ENCODE data around the gene USP49.

USP49 gene

DNA sequence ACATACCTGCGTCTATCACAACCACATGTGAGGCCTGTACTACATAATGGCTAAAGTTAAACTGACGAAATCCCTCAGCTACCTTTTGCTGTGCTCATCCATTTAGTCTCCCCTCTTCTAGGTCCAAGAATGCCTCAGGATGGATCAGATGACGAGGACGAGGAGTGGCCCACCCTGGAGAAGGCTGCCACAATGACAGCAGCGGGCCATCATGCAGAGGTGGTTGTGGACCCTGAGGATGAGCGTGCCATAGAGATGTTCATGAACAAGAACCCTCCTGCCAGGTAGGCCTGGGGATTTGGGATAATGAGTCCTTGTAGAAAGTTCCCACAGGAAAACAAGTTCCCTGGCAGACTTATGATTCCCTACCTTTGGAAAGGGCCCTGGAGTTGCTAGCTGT lies 32.1 kb upstream of the USP49 start:
- DNase-seq: no peak

GRCh38 chr6:41922154-41922553 lies 27.0 kb upstream of the USP49 start:
- DNase-seq: no peak

- DNase-seq: no peak
Observed at GRCh38 chr6:41921712-41921998, 26.5 kb upstream of the USP49 start.

DNA sequence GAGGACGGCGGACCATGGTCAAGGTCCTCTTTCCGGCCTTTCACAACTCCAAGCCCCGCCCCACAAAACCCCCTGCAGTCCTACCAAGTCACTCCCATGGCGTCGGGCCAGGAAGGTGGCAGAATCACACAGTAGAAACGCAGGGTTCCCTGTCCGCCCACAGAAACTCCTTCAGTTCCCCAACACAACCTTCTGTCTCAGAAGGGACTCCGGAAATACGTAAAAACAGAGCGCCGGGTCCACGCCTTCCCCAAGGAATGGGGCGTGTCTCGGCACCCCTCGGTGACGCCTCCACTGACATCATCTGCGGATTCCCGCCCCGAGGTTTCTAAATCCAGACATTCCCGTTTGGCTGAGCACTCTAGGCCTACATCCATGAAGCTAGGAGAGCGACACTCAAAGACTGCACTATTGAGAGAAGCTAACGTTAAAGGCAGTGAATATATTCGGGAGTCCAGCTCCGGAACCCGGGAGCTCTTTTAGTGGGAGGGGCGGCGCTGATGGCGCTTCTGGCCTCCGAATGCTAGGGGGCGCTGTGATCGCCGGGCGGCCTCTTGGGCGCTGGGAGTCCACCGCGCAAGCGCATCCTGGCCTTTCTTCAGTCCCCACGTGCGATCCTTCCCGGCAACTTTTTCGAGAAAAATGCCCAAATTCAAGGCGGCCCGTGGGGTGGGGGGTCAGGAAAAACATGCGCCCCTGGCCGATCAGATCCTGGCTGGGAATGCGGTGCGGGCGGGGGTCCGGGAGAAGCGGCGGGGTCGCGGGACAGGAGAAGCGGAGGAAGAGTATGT lies 25.9 kb upstream of the USP49 start, which contains the start of the genes BYSL and MED20:
Gene BYSL (plus strand): TSS at position 579 of the 791 bp plus-strand sequence. CDS start 64 bp downstream, at position 643.
Gene MED20 (minus strand): TSS at position 219 of the 791 bp plus-strand sequence. CDS start 121 bp downstream, at position 98.
- DNase-seq: peak; percentile 89

DNA sequence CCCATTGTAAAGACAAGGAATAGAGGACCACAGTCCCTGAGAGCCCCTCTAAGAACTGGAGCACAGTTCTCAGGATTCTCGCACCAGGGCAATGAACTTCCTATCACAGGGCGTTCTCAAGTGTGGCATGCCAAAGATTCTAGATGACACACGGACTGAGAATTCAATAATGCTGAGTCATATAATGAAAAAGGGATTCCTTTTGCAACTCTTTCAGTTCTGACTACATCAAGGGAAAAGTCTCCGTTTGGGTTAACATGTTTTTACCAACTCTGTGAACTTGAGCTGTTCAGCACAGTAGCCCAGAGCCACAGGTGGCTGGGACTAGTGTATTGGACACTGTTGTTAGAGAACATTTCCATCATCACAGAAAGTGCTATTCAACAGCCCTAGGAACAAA lies 22.4 kb upstream of the USP49 start:
- DNase-seq: no peak

GRCh38 chr6:41914869-41915530 lies 19.8 kb upstream of the USP49 start:
- no peak for DNase-seq

DNA sequence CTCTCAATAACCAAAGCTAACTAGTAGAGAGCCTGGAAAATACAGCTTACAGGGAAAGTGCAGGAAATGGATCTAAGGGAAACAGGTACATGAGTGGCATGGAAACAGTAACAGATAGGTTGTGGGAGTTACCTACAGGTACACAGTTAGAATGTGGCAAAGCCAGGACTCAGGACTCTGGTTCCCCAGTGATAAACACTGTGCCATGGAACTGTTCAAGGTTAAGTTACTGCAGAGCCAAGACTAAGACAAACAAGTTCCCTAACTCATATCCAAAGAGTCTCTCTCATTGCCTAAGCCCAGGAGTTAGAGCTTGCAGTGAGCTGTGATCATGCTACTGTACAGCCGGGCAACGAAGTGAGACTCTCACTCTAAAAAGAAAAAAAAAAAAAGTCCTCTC lies 19.2 kb upstream of the USP49 start:
- DNase-seq: no peak

DNA sequence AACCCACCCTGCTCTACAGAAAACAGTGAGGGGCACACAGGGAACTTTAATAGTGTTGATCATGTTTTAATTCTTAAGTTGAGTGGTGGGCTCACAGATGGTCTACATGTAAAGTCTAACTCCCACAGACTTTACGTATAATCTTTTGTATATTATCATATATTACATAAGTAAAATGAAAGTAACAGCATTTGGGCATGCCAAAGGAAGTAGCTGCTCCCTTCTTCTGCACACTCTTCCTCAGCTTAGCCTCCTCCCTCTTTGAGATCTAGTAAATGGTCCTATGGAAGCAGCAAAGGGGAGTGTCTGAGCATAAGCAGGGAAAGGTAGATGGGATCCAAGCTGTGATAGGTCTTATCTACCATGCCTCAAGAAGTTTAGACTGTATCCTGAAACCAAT lies 14.6 kb upstream of the USP49 start:
- DNase-seq: no peak

DNA sequence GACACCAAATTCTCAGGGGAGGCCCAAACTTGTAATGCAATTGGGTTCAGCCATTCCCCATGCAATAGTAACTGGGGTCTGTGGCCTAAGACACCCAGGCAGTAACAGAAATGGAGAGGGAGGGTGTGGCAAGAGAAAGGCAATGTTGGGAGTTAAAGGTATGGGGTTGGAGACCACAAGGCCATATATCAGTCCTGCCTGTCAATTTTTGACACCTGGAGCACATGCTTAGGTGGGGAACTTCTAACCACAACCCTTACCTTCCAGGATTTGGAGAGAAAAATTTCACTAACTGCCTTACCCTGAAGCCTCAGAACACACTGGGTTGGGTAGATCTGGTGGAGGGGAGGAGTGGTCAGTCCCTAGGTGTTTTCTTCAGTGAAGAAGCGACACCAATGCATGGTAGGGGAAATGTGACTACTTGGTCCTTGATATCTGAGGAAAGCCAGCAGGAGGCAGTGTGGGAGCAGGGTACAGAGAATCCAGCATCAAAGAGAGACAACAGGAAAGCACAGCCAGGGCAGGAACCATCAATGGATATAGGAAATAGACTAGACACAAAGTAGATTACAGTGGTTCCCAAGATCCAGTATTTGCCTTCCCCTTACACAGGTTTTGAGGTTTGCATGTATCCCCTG lies 6.8 kb upstream of the USP49 start:
- peak; percentile 2 for DNase-seq

- DNase-seq: no peak
Observed at GRCh38 chr6:41900861-41901260, 5.7 kb upstream of the USP49 start.

DNA sequence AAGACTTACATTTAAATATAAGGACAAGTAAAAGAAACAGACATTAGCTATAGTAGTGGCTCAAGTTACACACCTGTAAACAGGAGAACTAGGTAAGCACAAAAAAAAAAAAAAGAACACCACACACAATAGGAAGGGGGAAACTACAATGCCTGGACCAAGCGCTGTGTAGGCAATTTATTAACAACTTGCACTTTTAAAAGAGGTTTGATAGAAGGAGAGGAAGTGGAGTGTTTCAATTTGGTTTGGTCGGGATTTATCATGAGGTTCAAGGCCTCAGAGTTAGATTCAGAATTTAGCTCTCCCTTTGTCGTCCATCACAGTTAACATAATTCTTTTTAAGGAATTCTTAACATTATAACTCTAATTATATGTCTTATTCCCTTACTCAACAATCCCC lies 1.1 kb upstream of the USP49 start:
- no peak for DNase-seq

DNA sequence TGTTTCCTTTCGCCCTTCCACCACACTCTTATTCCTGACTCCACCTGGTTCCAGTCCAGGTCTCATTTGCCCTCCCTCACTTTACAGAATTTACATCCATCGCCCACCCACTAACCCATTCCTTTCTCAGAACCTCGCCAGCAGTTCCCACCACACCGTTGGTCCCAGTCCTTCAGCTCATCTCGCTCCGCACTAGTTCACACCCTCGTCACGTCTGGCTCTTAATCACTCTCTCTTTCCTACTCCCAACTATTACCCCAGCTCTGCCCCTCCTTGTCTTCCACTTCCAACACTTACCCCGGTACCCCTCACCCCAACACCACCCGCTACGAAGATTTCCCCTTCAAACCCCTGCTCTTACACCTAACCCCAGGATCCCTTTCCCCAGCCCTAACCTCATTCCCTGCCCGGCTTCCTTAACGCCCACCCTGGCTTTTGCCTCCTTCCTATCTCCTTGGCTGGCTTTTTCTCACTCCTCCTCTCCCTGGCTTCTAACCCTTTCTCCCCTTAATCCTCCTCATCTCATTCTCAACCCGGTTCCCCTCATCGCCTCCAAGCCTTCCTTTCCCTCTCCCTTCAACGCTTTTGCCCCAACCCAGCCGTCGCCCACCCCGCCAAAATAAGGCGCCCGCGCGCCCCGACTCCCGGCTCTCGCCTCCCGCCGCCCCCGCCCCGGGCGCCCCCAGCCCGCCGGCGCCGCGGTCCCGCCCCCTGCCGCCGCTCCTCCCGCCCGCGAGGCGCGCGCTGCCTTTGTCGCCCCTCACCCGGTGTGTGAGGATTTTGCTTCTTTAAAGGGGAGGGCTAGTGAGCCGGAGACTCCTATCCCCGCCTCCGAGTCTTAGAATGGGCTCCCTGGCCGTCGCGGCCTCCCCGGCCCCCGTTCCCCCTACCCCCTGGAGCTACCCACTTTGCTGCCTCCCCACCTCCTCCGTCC lies 542 bp downstream of the USP49 start:
- DNase-seq: no peak

DNA sequence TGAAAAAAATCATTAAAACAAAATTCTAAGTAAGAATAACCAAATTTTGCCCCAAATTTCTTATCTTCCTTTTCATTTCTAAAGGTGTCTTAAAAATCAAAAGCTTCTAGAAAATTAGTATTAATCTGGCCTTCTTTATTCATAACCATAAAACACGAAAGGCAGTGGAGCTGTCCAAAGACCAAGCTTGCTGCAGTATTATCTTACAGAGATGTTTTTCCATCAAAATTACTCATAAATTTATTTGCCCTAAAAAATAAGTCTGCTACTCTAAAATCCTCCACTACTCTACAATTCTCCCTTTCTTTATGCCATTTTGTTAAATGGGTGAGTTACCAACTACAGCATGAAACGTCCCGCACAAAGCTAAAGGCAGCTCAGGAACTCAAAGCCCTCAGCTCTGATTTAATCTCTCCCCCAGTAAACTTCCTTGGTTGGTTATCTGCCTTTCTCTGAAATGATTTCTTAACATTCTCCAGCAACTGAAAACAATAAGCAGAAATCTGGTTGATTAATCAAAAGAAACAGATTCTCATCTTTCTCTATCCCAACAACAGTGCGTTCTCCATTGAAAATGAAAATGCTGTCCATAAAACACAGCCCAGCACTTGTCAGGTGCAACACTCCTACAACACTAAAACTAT lies 2.1 kb downstream of the USP49 start:
- no peak for DNase-seq

GRCh38 chr6:41887331-41887751 lies 7.8 kb downstream of the USP49 start:
- DNase-seq: no peak

- no peak for DNase-seq
Observed at GRCh38 chr6:41885930-41886329, 9.2 kb downstream of the USP49 start.

- DNase-seq: no peak
Observed at GRCh38 chr6:41884957-41885356, 10.2 kb downstream of the USP49 start.

DNA sequence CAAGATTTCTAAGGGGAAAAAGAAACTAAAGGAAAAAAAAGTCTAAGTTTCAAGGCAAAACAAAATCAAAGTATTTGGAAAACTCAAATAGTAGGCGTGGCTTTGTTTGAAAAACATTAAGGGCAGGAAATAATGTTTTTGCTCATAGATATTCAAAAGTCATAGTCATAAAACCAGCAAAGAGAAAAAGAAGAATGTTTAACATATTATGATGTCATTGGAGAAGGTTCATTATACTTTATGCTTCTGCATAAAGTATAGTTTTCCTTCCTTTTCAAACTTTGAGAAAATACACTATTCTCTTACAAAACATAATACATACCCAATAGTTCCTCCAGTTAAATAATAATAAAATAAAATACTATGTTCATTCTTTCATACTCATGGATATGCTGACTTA lies 13.7 kb downstream of the USP49 start:
- no peak for DNase-seq

GRCh38 chr6:41878961-41879405 lies 16.2 kb downstream of the USP49 start:
- no peak for DNase-seq

DNA sequence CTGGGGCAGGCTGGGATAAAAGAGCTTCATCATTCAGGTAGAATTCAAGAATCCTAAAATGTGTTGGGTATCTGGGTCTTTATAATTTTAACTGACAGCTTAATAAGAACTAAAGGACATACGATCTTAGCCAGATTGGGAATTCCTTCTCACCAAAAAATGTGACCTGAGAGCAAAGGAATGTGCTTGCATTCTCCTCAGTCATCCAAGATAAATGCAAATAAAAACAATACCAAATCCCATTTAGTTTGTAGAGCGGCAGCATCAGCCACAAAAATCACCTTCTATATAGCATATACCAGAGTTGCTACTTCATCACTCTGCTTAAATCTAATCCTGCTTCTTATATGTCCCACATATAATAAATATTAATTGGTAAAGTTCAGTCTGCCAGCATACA lies 16.9 kb downstream of the USP49 start:
- DNase-seq: no peak

GRCh38 chr6:41877051-41877680 lies 18.0 kb downstream of the USP49 start:
- no peak for DNase-seq

- no peak for DNase-seq
Observed at GRCh38 chr6:41874741-41875140, 20.4 kb downstream of the USP49 start.

- DNase-seq: no peak
Observed at GRCh38 chr6:41872147-41872546, 23.0 kb downstream of the USP49 start.

All from NCI-H774 (cell line).